HG02623 (cell line): ENCODE results near the gene GTSE1.
"Not testable (repeated sequence)": the region's sequence is repeated elsewhere in the genome, so short reads cannot be mapped to it uniquely, and the experiment has no call there.

ENCODE experiments used
- ATAC-seq: cut with Tn5 transposase; IDR thresholded peaks from one replicate; pipeline ENCODE4 v1.9.1; 2021; ENCODE audit warnings: moderate library complexity; ENCODE audit not compliant: unreplicated experiment

GTSE1 gene, protein sequence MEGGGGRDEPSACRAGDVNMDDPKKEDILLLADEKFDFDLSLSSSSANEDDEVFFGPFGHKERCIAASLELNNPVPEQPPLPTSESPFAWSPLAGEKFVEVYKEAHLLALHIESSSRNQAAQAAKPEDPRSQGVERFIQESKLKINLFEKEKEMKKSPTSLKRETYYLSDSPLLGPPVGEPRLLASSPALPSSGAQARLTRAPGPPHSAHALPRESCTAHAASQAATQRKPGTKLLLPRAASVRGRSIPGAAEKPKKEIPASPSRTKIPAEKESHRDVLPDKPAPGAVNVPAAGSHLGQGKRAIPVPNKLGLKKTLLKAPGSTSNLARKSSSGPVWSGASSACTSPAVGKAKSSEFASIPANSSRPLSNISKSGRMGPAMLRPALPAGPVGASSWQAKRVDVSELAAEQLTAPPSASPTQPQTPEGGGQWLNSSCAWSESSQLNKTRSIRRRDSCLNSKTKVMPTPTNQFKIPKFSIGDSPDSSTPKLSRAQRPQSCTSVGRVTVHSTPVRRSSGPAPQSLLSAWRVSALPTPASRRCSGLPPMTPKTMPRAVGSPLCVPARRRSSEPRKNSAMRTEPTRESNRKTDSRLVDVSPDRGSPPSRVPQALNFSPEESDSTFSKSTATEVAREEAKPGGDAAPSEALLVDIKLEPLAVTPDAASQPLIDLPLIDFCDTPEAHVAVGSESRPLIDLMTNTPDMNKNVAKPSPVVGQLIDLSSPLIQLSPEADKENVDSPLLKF

DNA sequence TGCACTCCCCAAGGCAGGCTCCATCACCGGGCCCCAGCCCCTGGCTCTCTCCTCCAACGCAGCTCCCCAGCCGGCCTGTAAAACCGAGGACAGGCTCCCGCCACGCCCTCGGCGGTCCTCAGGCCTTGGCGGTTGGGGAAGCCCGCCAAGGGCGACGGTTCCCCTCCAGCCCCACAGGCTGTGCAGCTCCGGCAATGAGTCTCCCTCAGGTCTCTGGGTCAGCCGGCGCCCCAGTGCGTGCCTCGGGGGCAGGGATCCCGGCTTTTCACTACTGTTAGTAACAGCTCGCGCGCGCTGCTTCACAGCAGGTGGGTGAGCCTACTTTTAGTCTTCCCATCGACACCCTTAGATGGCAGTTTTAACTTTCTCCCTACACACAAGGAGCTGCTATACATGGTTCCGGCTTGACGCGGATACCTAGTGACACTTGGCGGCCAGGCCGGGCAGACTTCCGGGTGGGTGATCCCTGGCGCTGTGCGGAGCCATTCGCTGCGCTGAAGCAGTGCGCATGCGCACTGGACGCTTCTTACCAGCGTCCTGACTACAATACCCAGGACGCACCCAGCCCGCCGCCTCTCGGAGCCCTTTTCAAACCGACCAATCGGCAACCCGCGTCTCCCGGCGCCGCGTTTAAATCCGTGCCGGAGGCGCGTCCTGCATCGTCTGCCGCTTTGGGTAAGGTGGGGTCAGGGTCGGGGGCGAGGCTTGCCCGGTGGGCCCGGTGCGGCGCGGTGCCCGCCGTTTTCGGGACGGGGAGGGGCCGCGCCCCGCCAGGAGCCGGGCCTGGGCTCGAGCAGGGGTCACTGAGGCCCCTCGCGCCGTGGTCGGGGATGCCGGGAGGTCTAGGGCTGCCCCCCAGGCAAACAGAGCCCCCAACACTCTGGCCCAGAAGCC is at the start of gene GTSE1:
Gene GTSE1, plus strand, starts transcription at position 614 of the 894 bp plus-strand sequence. CDS start 531 bp downstream, outside the sequence.
- peak; percentile 89 for ATAC-seq

DNA sequence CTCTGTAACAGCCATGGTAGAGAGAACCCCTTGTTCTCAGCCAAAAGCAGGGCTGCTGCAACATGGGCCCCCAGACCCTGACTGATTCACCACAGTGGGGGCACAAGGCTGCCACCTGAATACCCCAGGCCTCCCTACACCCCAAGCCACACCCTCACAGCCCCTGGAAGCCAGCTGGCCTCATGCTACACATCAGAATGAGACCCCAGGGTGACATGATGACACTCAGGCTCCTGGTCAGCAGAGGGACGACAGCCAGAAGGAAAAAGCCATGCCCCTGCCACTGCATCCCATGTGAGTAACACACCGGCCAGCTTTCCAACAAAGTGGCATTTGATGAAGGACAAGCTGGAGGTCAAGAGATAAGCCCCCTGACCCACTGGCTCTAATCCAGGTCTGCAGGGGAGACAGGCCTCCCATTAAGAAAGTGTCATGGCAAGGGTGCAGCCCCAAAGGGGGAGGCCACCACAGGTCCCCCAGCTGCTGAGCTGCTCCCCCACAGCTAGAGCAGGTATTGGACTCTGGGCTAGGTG is 49.2 kb upstream of the GTSE1 start:
- ATAC-seq = no peak

- ATAC-seq = peak; percentile 82
Measured at GRCh38 chr22:46250035-46250782, 46.5 kb upstream of the GTSE1 start, which contains the start of gene CDPF1. CDPF1 (minus strand) TSS chr22:46250293; CDS start chr22:46248284, 2,009 bp downstream.

- ATAC-seq = peak; percentile 15
Measured at GRCh38 chr22:46250783-46251125, 45.9 kb upstream of the GTSE1 start.

- no peak for ATAC-seq
Measured at GRCh38 chr22:46251266-46251665, 45.4 kb upstream of the GTSE1 start.

DNA sequence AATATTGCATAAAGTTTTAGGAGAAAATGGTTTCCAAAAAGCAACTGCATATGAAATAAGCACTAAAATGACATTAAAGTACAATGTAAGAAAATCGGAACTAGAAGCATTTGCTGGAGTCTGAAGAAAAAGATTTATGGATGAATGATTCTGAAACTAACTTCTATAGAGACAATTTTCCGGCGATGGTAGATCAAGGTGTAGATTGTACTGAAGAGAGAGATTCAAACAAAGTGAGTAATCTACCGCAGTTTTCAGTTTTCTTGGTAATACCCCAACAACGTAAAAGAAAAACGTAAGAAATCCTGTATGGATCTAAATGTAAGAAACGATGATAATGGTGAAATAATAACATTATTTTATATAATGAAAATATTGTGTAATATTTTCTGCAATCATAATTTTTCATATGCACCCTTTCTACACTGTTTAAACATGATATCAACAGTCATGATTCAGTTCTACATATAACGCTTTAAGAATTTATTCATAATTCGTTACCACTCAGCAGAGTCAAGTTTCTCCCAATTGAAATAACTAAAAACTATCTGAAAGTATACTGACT is 44.8 kb upstream of the GTSE1 start:
- no peak for ATAC-seq

- no peak for ATAC-seq
Measured at GRCh38 chr22:46256358-46256958, 40.2 kb upstream of the GTSE1 start.

DNA sequence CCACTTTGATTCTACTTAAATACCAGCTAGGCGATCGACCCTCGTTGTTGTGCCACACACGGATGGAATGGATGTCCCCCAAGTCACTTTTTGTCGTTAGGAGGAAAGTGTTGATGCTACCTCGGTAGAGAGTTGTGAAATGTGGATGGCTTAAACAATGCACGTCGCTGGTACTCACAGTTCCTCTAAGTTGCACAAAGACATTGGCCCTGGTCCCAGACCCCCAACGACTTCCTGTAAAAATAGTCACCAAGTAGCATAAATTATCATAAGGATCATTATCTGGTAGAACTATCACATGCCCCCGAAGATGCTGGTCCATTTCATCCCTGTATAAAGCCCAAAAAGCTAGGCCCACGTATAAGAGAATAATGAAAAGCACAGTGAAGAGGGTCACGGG is 37.3 kb upstream of the GTSE1 start:
- ATAC-seq = no peak

- no peak for ATAC-seq
Measured at GRCh38 chr22:46260038-46260437, 36.6 kb upstream of the GTSE1 start.

GRCh38 chr22:46262449-46263215 is 34.0 kb upstream of the GTSE1 start:
- ATAC-seq = no peak

DNA sequence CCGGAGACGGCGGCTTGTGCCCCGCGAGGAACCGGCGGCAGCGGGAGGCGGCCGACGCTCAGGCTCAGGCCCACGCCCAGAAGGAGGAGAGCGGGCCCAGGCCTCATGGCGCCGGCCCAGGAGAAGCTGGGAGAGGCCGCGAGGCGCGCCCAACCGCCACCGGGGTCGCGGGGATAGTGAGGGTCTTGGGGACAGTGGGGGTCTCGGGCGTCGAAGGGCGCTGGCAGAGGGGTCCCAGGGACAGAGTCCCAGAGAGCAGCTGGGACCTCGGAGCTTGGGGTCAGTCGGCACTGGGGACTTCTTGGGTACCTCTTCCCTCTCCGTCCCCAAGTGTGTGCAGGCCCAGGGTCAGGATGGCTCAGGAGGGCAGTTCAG is 33.5 kb upstream of the GTSE1 start, which contains the start of gene PKDREJ:
Gene PKDREJ, minus strand, starts transcription at position 128 of the 375 bp plus-strand sequence. Its CDS starts 21 bp downstream, at position 107.
- no peak for ATAC-seq

DNA sequence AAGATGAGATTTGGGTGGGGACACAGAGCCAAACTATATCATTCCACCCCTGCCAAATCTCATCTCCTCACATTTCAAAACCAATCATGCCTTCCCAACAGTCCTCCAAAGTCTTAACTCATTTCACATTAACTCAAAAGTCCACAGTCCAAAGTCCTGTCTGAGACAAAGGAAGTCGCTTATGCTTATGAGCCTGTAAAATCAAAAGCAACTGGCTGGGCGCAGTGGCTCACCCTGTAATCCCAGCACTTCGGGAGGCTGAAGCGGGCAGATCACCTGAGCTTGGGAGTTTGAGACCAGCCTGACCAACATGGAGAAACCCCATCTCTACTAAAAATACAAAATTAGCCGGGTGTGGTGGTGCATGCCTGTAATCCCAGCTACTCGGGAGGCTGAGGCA is 32.1 kb upstream of the GTSE1 start:
- not testable (repeated sequence) for ATAC-seq

DNA sequence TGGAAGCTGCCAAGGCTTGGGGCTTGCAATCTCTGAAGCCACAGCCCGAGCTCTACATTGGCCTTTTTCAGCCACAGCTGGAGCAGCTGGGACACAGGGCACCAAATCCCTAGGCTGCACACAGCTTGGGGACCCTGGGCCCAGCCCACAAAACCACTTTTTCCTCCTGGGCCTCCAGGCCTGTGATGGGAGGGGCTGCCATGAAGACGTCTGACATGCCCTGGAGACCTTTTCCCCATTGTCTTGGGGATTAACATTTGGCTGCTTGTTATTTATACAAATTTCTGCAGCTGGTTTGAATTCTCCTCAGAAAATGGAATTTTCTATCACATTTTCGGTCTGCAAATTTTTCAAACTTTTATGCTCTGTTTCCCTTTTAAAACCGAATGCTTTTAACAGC is 31.0 kb upstream of the GTSE1 start:
- not testable (repeated sequence) for ATAC-seq

- ATAC-seq = peak; percentile 71
Measured at GRCh38 chr22:46267431-46268279, 29.0 kb upstream of the GTSE1 start, which contains the start of gene TTC38. TTC38 (plus strand) TSS chr22:46268008; CDS start chr22:46268040, 32 bp downstream.

GRCh38 chr22:46269564-46269963 is 27.1 kb upstream of the GTSE1 start:
- no peak for ATAC-seq

DNA sequence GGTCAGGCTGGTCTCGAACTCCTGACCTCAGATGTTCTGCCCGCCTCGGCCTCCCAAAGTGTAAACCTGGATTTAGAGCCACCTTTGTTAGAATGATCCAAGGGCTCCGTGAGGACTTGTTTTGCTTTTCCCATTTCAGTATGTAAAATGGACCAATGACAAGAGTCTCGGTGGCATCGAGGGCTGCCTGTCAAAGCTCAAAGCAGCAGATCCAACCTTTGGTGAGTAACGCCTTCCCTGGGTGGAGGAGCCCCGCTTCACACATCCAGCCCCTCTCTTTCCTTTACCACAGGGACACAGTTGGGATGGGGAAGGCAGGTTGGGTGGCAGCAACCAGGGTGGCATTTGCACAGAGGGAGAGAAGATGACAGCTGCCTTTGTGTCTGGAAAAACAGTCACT is 24.5 kb upstream of the GTSE1 start:
- ATAC-seq = no peak

GRCh38 chr22:46272762-46273431 is 23.8 kb upstream of the GTSE1 start:
- no peak for ATAC-seq
